GM12878 (cell line): ENCODE results near the gene MAGI1. TPM values are rescaled to one million over a fixed set of nuclear protein-coding genes. Genes with fewer than 3 reads are reported as not detected.

Experiments used
- ETV6 ChIP-seq, 2 experiments: fragments of 450-650 bp in 1 of 2; IDR thresholded peaks in 1 of 2; conservative IDR thresholded peaks in 1 of 2; 2 replicates each; pipeline ENCODE4 v1.6.1; 2014; ENCODE audit warnings: antibody characterized with exemption in 1 of 2, borderline replicate concordance in 1 of 2, low read depth in 1 of 2, mild to moderate bottlenecking in 1 of 2, moderate library complexity in 1 of 2
- HDAC6 ChIP-seq: fragments of 200-600 bp; sonication (generic); IDR thresholded peaks from one replicate; pipeline ENCODE4 v1.8.0; 2017; ENCODE audit warnings: antibody characterized with exemption; ENCODE audit not compliant: unreplicated experiment
- MYB ChIP-seq: fragments of 150-350 bp; IDR thresholded peaks from 2 replicates; pipeline ENCODE4 v1.6.1; 2014; ENCODE audit warnings: mild to moderate bottlenecking, low read depth, low read length, borderline replicate concordance
- RBBP5 ChIP-seq: fragments of 200-600 bp; sonication (generic); conservative IDR thresholded peaks from 2 replicates; pipeline ENCODE4 v1.6.1; 2016
- SP1 ChIP-seq: IDR thresholded peaks from one replicate; pipeline ENCODE4 v1.6.1; 2011; ENCODE audit warnings: low read depth, low read length
- TCF3 ChIP-seq: IDR thresholded peaks from 2 replicates; pipeline ENCODE4 v1.6.1; 2012; ENCODE audit warnings: low read depth, mild to moderate bottlenecking, low read length, borderline replicate concordance; ENCODE audit not compliant: insufficient read depth
- ZSCAN29 ChIP-seq: fragments of 450-650 bp; IDR thresholded peaks from 2 replicates; pipeline ENCODE4 v1.6.1; 2017; ENCODE audit warnings: mild to moderate bottlenecking, moderate library complexity
- polyA plus RNA-seq, 11 experiments: library from polyadenylated mRNA; depleted of rRNA in 4 of 11; unstranded in 6 of 11; stranded (reverse) in 5 of 11; fragments of >200 nt; fragmentation: Nextera tagmentation in 4 of 11; fragmentation: Illumina TruSeq in 1 of 11; extraction: Ambion mirVana in 4 of 11; extraction: Trizol in 1 of 11; gene quantifications; 1 replicate in 1 of 11; 2 replicates in 10 of 11; pipeline versions ENCODE4 v1.2.1 to v1.2.3, GENCODE V29; 2011 to 2016; ENCODE audit warnings: inconsistent platforms in 2 of 11, missing spikeins in 2 of 11, low read depth in 1 of 11
- total RNA-seq, 4 experiments: library from RNA; depleted of rRNA in 3 of 4; stranded (reverse); fragments of >200 nt in 3 of 4; fragmentation: Illumina TruSeq in 1 of 4; extraction: Trizol in 1 of 4; gene quantifications; 2 replicates each; pipeline versions ENCODE4 v1.2.1 to v1.2.3, GENCODE V29; 2013 to 2021
- TF ChIP-seq, protein P1 (sequence below): fragments of 450-650 bp; IDR thresholded peaks from 2 replicates; pipeline ENCODE4 v1.6.1; 2017; ENCODE audit warnings: mild to moderate bottlenecking, moderate library complexity
- TF ChIP-seq, protein P2 (sequence below): IDR thresholded peaks from 2 replicates; pipeline ENCODE4 v1.6.1; 2011; ENCODE audit warnings: mild to moderate bottlenecking, low read depth, low read length, moderate library complexity; ENCODE audit not compliant: insufficient replicate concordance

The MAGI1 gene
- total and polyA plus RNA-seq, 10 of the 15 experiments (the other 5 are each of a cell fraction or from before 2014, with no cell fraction given), result 0.02 to 3.3 (median 0.29) TPM; not detected in 1

- TF ChIP-seq, protein P1, sequence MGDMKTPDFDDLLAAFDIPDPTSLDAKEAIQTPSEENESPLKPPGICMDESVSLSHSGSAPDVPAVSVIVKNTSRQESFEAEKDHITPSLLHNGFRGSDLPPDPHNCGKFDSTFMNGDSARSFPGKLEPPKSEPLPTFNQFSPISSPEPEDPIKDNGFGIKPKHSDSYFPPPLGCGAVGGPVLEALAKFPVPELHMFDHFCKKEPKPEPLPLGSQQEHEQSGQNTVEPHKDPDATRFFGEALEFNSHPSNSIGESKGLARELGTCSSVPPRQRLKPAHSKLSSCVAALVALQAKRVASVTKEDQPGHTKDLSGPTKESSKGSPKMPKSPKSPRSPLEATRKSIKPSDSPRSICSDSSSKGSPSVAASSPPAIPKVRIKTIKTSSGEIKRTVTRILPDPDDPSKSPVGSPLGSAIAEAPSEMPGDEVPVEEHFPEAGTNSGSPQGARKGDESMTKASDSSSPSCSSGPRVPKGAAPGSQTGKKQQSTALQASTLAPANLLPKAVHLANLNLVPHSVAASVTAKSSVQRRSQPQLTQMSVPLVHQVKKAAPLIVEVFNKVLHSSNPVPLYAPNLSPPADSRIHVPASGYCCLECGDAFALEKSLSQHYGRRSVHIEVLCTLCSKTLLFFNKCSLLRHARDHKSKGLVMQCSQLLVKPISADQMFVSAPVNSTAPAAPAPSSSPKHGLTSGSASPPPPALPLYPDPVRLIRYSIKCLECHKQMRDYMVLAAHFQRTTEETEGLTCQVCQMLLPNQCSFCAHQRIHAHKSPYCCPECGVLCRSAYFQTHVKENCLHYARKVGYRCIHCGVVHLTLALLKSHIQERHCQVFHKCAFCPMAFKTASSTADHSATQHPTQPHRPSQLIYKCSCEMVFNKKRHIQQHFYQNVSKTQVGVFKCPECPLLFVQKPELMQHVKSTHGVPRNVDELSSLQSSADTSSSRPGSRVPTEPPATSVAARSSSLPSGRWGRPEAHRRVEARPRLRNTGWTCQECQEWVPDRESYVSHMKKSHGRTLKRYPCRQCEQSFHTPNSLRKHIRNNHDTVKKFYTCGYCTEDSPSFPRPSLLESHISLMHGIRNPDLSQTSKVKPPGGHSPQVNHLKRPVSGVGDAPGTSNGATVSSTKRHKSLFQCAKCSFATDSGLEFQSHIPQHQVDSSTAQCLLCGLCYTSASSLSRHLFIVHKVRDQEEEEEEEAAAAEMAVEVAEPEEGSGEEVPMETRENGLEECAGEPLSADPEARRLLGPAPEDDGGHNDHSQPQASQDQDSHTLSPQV, result no peak
- TF ChIP-seq ZSCAN29, result no peak
- TF ChIP-seq HDAC6, result no peak
- TF ChIP-seq SP1, result no peak
- no peak for TF ChIP-seq MYB
- TF ChIP-seq ETV6 (conservative IDR thresholded peaks at IDR 0.05 in 1 of 2, IDR thresholded peaks at IDR 0.05 in 1 of 2; ENCODE audit: borderline replicate concordance in 1 of 2, low read depth in 1 of 2), result no peak
- TF ChIP-seq TCF3, result no peak
- TF ChIP-seq, protein P2, sequence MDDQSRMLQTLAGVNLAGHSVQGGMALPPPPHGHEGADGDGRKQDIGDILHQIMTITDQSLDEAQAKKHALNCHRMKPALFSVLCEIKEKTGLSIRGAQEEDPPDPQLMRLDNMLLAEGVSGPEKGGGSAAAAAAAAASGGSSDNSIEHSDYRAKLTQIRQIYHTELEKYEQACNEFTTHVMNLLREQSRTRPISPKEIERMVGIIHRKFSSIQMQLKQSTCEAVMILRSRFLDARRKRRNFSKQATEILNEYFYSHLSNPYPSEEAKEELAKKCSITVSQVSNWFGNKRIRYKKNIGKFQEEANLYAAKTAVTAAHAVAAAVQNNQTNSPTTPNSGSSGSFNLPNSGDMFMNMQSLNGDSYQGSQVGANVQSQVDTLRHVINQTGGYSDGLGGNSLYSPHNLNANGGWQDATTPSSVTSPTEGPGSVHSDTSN, result no peak
- no peak for TF ChIP-seq RBBP5
Observed at GRCh38 chr3:65867463-65868210, 171.1 kb downstream of the MAGI1 start (continued).
